H1 (cell line): ENCODE data around the gene CYBRD1. TPM values are rescaled to one million over a fixed set of nuclear protein-coding genes. Genes with fewer than 3 reads are reported as not detected.

Experiments used
- EZH2 ChIP-seq: fragments of 200-600 bp; sonication (generic); IDR thresholded peaks from 2 replicates; pipeline ENCODE4 v1.7.1; 2012; ENCODE audit warnings: low read depth, mild to moderate bottlenecking, moderate library complexity, low read length, inconsistent platforms; ENCODE audit not compliant: severe bottlenecking
- FOSL1 ChIP-seq: IDR thresholded peaks from 2 replicates; pipeline ENCODE4 v1.6.1; 2011; ENCODE audit warnings: mild to moderate bottlenecking, low read depth, low read length, moderate library complexity; ENCODE audit not compliant: insufficient read depth
- HDAC2 ChIP-seq, 2 experiments: fragments of 300-600 bp in 1 of 2; sonication (generic) in 1 of 2; IDR thresholded peaks; 2 replicates each; pipeline ENCODE4 v1.6.1; 2011 to 2012; ENCODE audit warnings: low read depth in 2 of 2, low read length in 2 of 2, mild to moderate bottlenecking in 2 of 2, moderate library complexity in 2 of 2, borderline replicate concordance in 1 of 2, inconsistent platforms in 1 of 2
- HDAC6 ChIP-seq: IDR thresholded peaks from one replicate; pipeline ENCODE4 v1.7.1; 2012; ENCODE audit warnings: low read depth, mild to moderate bottlenecking, inconsistent platforms, low read length, moderate library complexity
- RFX5 ChIP-seq: IDR thresholded peaks from 2 replicates; pipeline ENCODE4 v1.6.1; 2011; ENCODE audit warnings: low read depth, low read length, improper control_type of control experiment, borderline replicate concordance
- polyA plus RNA-seq, 7 experiments: library from polyadenylated mRNA; depleted of rRNA in 3 of 7; stranded (reverse) in 5 of 7; unstranded in 2 of 7; fragments of >200 nt in 5 of 7; fragments of 200-250 nt in 2 of 7; gene quantifications; 1 replicate in 5 of 7; 2 replicates in 1 of 7; 4 replicates in 1 of 7; pipeline versions ENCODE4 v1.2.1 to v1.2.3, GENCODE V29; 2011 to 2013; ENCODE audit warnings: missing spikeins in 2 of 7, mixed read lengths in 2 of 7
- total RNA-seq: library from RNA; stranded (reverse); fragmentation: NEBNext Ultra II Directional; extraction: Animal tissue kit (Norgen Biotek cat#: 25700); gene quantifications from 2 replicates; pipeline ENCODE4 v1.2.1, GENCODE V29; 2021

The CYBRD1 gene
- total and polyA plus RNA-seq, 2 of the 8 experiments (the other 6 are each of a cell fraction or from before 2014, with no cell fraction given) = 10.7 to 12.6 TPM

DNA sequence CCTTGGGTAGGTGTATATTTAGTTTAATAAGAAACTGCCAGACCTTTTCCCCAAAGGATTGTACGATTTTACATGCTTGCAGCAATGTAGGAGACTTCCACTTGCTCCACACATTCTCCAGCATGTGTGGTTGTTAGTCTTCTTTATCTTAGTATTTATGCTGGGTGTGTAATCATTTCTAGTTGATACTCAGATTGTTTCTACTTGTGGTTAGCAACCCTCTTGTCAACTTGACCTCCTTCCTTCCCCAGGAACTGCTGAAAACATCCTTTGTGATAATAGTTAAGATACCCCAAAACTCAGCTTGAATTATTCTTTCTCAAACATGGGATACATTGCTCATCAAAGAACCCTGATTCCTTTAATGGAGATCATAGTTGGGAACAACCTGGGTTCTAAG is 37.2 kb upstream of the CYBRD1 start (continued):
- TF ChIP-seq HDAC2 (IDR thresholded peaks at IDR 0.05; ENCODE audit: borderline replicate concordance in 1 of 2, low read depth in 2 of 2, low read length in 2 of 2) (no peak), EZH2 (no peak), RFX5 (no peak), HDAC6 (no peak), FOSL1 (no peak)
